Epithelial cell of proximal tubule (primary cell): ENCODE measurements around the gene ODC1. TPM values are rescaled to one million over a fixed set of nuclear protein-coding genes. Genes with fewer than 3 reads are reported as not detected.
A peak's percentile ranks its signal among the peaks of the same experiment; 100 is the strongest.
"Not testable (repeated sequence)": the region's sequence is repeated elsewhere in the genome, so short reads cannot be mapped to it uniquely, and the experiment has no call there.

ENCODE experiments used
- DNase-seq: peaks from one replicate; pipeline ENCODE4 v3.0.0-alpha.2; 2011; ENCODE audit warnings: low read depth
- H3K4me3 ChIP-seq: 2 replicates; pipeline ENCODE4 v1.5.1; 2011; ENCODE audit warnings: low read depth, mild to moderate bottlenecking, low read length
- total RNA-seq: library from RNA; depleted of rRNA; stranded (reverse); fragments of >200 nt; gene quantifications from 2 replicates; pipeline ENCODE4 v1.2.3, GENCODE V29; 2015
- TF ChIP-seq, protein P1 (sequence below): conservative IDR thresholded peaks from 2 replicates; pipeline ENCODE4 v1.5.1; 2012; ENCODE audit warnings: low read depth, mild to moderate bottlenecking, low read length

ODC1 gene
- total RNA-seq, 1 donor from 2014 or later, result 134 TPM

GRCh38 chr2:10493075-10493633, 45.0 kb upstream of the ODC1 start:
- no peak overlapping the region for H3K4me3 ChIP-seq
- DNase-seq, result peak; percentile 81
- TF ChIP-seq, protein P1, sequence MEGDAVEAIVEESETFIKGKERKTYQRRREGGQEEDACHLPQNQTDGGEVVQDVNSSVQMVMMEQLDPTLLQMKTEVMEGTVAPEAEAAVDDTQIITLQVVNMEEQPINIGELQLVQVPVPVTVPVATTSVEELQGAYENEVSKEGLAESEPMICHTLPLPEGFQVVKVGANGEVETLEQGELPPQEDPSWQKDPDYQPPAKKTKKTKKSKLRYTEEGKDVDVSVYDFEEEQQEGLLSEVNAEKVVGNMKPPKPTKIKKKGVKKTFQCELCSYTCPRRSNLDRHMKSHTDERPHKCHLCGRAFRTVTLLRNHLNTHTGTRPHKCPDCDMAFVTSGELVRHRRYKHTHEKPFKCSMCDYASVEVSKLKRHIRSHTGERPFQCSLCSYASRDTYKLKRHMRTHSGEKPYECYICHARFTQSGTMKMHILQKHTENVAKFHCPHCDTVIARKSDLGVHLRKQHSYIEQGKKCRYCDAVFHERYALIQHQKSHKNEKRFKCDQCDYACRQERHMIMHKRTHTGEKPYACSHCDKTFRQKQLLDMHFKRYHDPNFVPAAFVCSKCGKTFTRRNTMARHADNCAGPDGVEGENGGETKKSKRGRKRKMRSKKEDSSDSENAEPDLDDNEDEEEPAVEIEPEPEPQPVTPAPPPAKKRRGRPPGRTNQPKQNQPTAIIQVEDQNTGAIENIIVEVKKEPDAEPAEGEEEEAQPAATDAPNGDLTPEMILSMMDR, result peak; percentile 3

- TF ChIP-seq, protein P1, result no peak
- peak; percentile 48 for DNase-seq
- no peak overlapping the region for H3K4me3 ChIP-seq
Measured at GRCh38 chr2:10490806-10491291, 42.7 kb upstream of the ODC1 start.

GRCh38 chr2:10489842-10490555, 41.9 kb upstream of the ODC1 start:
- TF ChIP-seq, protein P1, result no peak
- DNase-seq, result no peak
- H3K4me3 ChIP-seq, result no peak overlapping the region

DNA sequence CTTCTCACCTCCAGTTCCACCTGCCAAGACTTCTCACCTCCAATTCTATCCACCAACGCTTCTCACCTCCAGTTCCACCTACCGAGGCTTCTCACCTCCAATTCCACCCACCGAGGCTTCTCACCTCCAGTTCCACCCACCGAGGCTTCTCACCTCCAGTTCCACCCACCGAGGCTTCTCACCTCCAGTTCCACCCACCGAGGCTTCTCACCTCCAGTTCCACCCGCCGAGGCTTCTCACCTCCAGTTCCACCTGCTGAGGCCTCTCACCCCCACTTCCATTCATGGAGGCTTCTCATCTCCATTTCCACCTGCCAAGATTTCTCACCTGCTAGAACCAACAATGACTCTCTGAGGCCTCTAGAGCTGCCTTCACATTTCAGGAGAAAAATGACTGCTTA, 40.0 kb upstream of the ODC1 start:
- not testable (repeated sequence) for H3K4me3 ChIP-seq, DNase-seq

- not testable (repeated sequence) for DNase-seq, H3K4me3 ChIP-seq
Measured at GRCh38 chr2:10487741-10488104, 39.6 kb upstream of the ODC1 start.

DNA sequence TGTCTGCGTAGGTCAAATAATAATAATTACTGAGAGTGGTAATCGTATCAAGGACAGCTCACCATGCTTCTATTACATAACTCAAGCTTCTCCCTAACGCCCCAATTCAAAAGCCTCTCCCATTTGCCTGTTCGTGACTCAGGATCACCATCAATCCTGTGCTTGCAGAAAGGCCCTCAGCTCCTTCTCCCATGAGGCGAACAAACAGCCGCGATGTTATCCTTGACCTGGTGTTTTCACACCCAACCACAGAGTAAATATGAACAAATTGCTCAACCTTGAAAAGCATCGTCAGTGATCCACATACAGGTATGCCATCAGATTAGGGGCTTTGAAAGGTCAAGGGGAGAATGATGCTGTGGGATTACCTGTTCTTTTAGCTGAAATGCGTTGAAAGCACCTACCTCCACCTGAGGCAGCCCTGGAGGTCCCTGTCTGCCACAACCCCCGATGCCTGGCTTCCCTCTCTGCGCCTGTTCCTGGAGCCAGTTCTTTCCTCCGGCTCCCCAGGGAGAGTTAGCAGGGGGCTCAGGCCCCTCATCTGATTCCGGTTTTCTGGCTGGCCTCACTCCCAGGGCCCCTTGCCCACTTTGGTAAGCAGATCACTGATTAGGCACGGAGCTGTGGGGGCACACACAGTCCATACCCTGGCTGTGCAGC, 39.1 kb upstream of the ODC1 start:
- H3K4me3 ChIP-seq, result no peak overlapping the region
- TF ChIP-seq, protein P1, result no peak
- DNase-seq, result no peak

DNA sequence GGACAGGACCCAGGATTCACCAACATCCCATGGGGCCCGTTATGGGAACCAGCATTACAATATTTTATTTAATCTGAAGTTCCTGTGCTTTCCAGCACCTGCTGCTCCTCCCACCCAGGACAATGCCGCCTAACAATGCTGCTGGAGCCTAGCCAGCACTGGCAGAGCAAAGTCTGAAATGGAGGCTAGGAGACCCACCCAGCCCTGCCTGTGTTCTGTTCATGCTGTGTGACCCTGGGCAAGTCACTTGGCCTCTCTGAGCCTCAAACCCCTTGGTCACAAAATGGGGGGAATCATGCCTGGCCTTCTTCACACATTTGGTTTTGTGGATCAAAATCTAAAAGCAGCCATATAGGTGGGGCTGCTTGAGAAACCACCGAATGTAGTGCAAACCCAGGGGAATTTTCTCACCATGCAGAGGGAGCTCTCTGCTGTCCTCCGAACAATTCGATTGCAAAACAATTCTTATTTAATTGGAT, 38.5 kb upstream of the ODC1 start:
- TF ChIP-seq, protein P1, result no peak
- no peak overlapping the region for H3K4me3 ChIP-seq
- no peak for DNase-seq
